GM23248 (cell line): Measurements from ENCODE around the gene FOXN3.

ENCODE experiments used
- EZH2 ChIP-seq: fragments of 200-600 bp; sonication (generic); IDR thresholded peaks from 2 replicates; pipeline ENCODE4 v1.6.1; 2018; ENCODE audit warnings: antibody characterized with exemption, mild to moderate bottlenecking; ENCODE audit not compliant: insufficient read depth, poor library complexity, severe bottlenecking
- EZH2phosphoT487 ChIP-seq: fragments of 200-600 bp; sonication (generic); IDR thresholded peaks from 2 replicates; pipeline ENCODE4 v1.6.1; 2018; ENCODE audit warnings: antibody characterized with exemption, moderate library complexity, mild to moderate bottlenecking, low read depth; ENCODE audit not compliant: insufficient read depth

GRCh38 chr14:89137526-89138163 is 279.4 kb downstream of the FOXN3 start:
- TF ChIP-seq EZH2 (no peak), EZH2phosphoT487 (no peak)
